Mesenchymal stem cell (in vitro differentiated cells and primary cell): Measurements from ENCODE around the gene C11orf16. TPM values are rescaled to one million over a fixed set of nuclear protein-coding genes. Genes with fewer than 3 reads are reported as not detected.
"Not testable (repeated sequence)": the region's sequence is repeated elsewhere in the genome, so short reads cannot be mapped to it uniquely, and the experiment has no call there.

ENCODE experiments used
- DNase-seq: peaks from one replicate; pipeline ENCODE4 v3.0.0-alpha.2; 2013
- H2AFZ ChIP-seq: one replicate; pipeline ENCODE4 v1.6.1; 2013; ENCODE audit warnings: low read depth, mild to moderate bottlenecking, control low read depth, inconsistent platforms, low read length, moderate library complexity
- H2AK5ac ChIP-seq: 2 replicates; pipeline ENCODE4 v1.6.1; 2013; ENCODE audit warnings: low read length, moderate library complexity, mild to moderate bottlenecking, inconsistent platforms; ENCODE audit not compliant: severe bottlenecking
- H2BK120ac ChIP-seq: one replicate; pipeline ENCODE4 v1.6.1; 2013; ENCODE audit warnings: low read depth, mild to moderate bottlenecking, inconsistent platforms, low read length, moderate library complexity
- H2BK12ac ChIP-seq, 2 experiments: one replicate each; pipeline ENCODE4 v1.6.1; 2013; ENCODE audit warnings: inconsistent platforms in 2 of 2, low read length in 2 of 2, mild to moderate bottlenecking in 2 of 2, moderate library complexity in 2 of 2, control low read depth in 1 of 2
- H2BK15ac ChIP-seq: one replicate; pipeline ENCODE4 v1.6.1; 2013; ENCODE audit warnings: mild to moderate bottlenecking, low read depth, inconsistent platforms; ENCODE audit not compliant: poor library complexity, severe bottlenecking
- H2BK5ac ChIP-seq: 2 replicates; pipeline ENCODE4 v1.6.1; 2013; ENCODE audit warnings: low read depth, mild to moderate bottlenecking, low read length, control low read depth, inconsistent platforms; ENCODE audit not compliant: poor library complexity, severe bottlenecking
- H3K14ac ChIP-seq, 2 experiments: one replicate each; pipeline ENCODE4 v1.6.1; 2013; ENCODE audit warnings: inconsistent platforms in 2 of 2, low read length in 2 of 2, control low read depth in 1 of 2, mild to moderate bottlenecking in 1 of 2, moderate library complexity in 1 of 2
- H3K18ac ChIP-seq, 2 experiments: one replicate each; pipeline ENCODE4 v1.6.1; 2013; ENCODE audit warnings: inconsistent platforms in 2 of 2, low read length in 2 of 2, control low read depth in 1 of 2, low read depth in 1 of 2, mild to moderate bottlenecking in 1 of 2
- H3K23ac ChIP-seq, 2 experiments: one replicate each; pipeline ENCODE4 v1.6.1; 2013; ENCODE audit warnings: inconsistent platforms in 2 of 2, low read length in 2 of 2, mild to moderate bottlenecking in 2 of 2, moderate library complexity in 2 of 2, control low read depth in 1 of 2
- H3K27ac ChIP-seq: 2 replicates; pipeline ENCODE4 v1.5.1; 2013; ENCODE audit warnings: mild to moderate bottlenecking, moderate library complexity, low read length, control low read depth, inconsistent platforms; ENCODE audit not compliant: poor library complexity, severe bottlenecking
- H3K27me3 ChIP-seq, 2 experiments: 2 replicates each; pipeline versions ENCODE4 v1.6.1 to v1.7.0; 2013; ENCODE audit warnings: low read length in 2 of 2, mild to moderate bottlenecking in 2 of 2, moderate library complexity in 2 of 2, control low read depth in 1 of 2, inconsistent platforms in 1 of 2; ENCODE audit not compliant: control insufficient read depth in 1 of 2, insufficient read depth in 1 of 2
- H3K36me3 ChIP-seq, 2 experiments: 2 replicates each; pipeline versions ENCODE4 v1.6.1 to v1.7.0; 2013; ENCODE audit warnings: low read length in 2 of 2, control low read depth in 1 of 2, inconsistent platforms in 1 of 2, low read depth in 1 of 2, mild to moderate bottlenecking in 1 of 2; ENCODE audit not compliant: insufficient read depth in 2 of 2, control insufficient read depth in 1 of 2
- H3K4ac ChIP-seq, 2 experiments: one replicate each; pipeline ENCODE4 v1.6.1; 2013; ENCODE audit warnings: inconsistent platforms in 2 of 2, low read length in 2 of 2, mild to moderate bottlenecking in 2 of 2, moderate library complexity in 2 of 2, control low read depth in 1 of 2, low read depth in 1 of 2
- H3K4me1 ChIP-seq: 2 replicates; pipeline ENCODE4 v1.6.1; 2013; ENCODE audit warnings: low read depth, low read length, control low read depth; ENCODE audit not compliant: control insufficient read depth, insufficient read depth
- H3K4me2 ChIP-seq: 2 replicates; pipeline ENCODE4 v1.6.1; 2013; ENCODE audit warnings: low read length, mild to moderate bottlenecking, inconsistent platforms; ENCODE audit not compliant: poor library complexity, severe bottlenecking
- H3K4me3 ChIP-seq, 2 experiments: 2 replicates each; pipeline versions ENCODE4 v1.5.1 to v1.7.0; 2013; ENCODE audit warnings: low read length in 2 of 2, mild to moderate bottlenecking in 2 of 2, control low read depth in 1 of 2, low read depth in 1 of 2; ENCODE audit not compliant: insufficient read depth in 1 of 2
- H3K79me1 ChIP-seq: replicated peaks from 2 replicates; pipeline ENCODE4 v1.6.1; 2013; ENCODE audit warnings: mild to moderate bottlenecking, control low read depth, low read length, inconsistent platforms; ENCODE audit not compliant: poor library complexity, severe bottlenecking
- H3K9ac ChIP-seq: 2 replicates; pipeline ENCODE4 v1.7.0; 2013; ENCODE audit warnings: mild to moderate bottlenecking, low read length, moderate library complexity
- H3K9me3 ChIP-seq: 2 replicates; pipeline ENCODE4 v1.7.0; 2013; ENCODE audit warnings: mild to moderate bottlenecking, low read length; ENCODE audit not compliant: control insufficient read depth
- H4K8ac ChIP-seq: one replicate; pipeline ENCODE4 v1.6.1; 2013; ENCODE audit warnings: inconsistent platforms, mild to moderate bottlenecking, low read length, moderate library complexity
- H4K91ac ChIP-seq: one replicate; pipeline ENCODE4 v1.6.1; 2013; ENCODE audit warnings: mild to moderate bottlenecking, low read length, inconsistent platforms
- WGBS: methylation state at CpG from one replicate; pipeline ENCODE4 v1.1.7; 2013; ENCODE audit warnings: mixed read lengths; 5-methylcytosine and 5-hydroxymethylcytosine counted together
- polyA plus RNA-seq, 2 experiments: library from polyadenylated mRNA; stranded (reverse); fragments of 200-250 nt; gene quantifications; one replicate each; pipeline ENCODE4 v1.2.3, GENCODE V29; 2013

The C11orf16 gene, protein sequence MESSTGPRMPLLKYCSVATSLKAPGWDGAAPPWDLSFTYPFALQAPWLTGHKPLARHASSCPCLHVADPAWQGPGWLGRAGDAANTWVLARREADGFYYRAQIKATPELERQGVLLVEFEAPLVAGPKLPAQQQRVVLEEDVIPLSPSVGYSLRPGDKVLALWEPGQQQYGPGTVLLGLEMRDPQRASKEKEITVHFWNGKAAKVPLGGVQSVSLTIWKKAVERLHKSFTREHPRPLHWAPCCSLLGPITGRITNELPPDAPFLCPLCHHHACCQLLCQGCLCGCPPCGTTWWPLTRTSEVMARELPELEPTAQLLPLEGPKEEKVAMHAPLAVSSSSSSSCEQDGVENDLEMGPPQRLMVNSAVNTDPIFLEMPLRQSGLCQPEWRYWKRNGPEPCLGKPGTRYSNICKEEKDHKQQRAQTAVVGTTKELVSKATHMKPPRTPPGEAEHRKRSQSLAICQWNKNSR
- polyA plus RNA-seq (2013, experiment 1 of 2), result not detected
- polyA plus RNA-seq (2013, experiment 2 of 2), result not detected

DNA sequence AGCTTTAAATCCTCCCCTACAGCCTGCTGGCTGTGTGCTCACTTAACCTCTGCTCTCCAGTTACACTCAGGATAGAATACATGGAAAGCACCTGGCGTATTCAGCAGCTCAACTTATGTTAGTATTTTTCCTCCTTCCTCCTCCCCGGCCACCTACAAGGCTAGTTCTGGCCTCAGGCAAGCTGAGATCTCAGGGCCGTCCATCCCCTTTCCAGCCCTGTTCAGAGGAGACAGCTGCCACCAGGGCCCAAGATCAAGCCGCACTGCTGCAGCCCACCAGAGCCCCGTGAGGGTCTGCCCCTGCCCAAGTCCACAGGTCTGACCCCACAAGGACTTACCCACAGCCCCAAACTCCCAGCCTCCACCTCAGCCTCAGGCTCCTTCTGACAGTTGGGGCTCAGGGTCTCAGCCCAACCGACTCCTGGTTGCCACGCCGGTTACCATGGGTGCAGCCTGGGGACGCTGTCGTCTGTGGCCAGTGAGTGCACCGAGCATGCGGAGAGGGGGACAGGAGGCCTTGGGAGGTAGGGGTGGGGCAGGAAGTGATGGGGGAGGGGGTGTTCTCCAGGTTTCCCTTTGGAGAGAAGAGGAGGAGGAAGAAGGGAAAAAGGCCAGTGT is at the start of gene C11orf16:
Gene C11orf16 (minus strand): TSS at position 384 of the 617 bp plus-strand sequence. CDS start 639 bp downstream, outside the sequence.
- no peak within 1 kb of the TSS for H3K4me3 ChIP-seq

DNA sequence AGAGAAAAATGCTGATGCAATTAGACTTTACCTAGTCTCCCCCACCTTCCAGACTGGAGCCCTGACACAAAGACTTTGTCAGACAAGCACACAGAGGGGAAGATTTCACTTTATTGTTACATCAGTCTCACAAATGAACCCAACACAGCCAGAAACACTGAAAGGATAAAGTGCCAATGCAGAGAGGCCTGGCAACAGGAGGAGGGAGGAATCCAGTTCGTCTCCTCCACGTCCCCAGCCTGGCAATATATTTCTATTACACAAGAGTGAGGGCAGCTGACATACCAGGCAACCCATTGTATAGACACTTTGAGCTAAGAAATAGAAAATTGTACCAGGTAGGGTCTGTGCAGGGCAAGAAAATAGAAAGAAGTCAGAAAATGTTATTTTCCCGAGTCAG is 47.7 kb upstream of the C11orf16 start:
- Histone ChIP-seq H2AFZ (no peak overlapping the region), H2AK5ac (no peak overlapping the region), H3K27ac (no peak overlapping the region), H3K27me3 (no peaks in the 10 kb centered on the region), H4K91ac (no peak overlapping the region), H3K4me1 (no peaks in the 10 kb centered on the region), H3K4me2 (no peak overlapping the region), H2BK15ac (no peak overlapping the region), H2BK12ac (no peak overlapping the region), H4K8ac (no peak overlapping the region), H3K23ac (no peak overlapping the region), H3K14ac (no peak overlapping the region), H3K9ac (no peak overlapping the region), H3K36me3 (peaks cover 0 to 22% of the 10 kb centered on the region in 2 experiments), H3K79me1 (no peaks in the 10 kb centered on the region), H2BK5ac (no peak overlapping the region), H3K4me3 (no peak overlapping the region), H3K4ac (no peak overlapping the region), H3K9me3 (no peaks in the 10 kb centered on the region), H3K18ac (no peak overlapping the region), H2BK120ac (no peak overlapping the region)
- 72% methylated on average over 2 of the region's 3 CpGs for WGBS
- DNase-seq, result no peak

More for the DNA sequence above, at the start of gene C11orf16:
- Histone ChIP-seq H2AFZ (no peak within 1 kb of the TSS), H3K4me1 (peaks cover 11% of the 10 kb centered on the region), H2BK5ac (peak within 1 kb of the TSS; percentile 23), H3K4ac (peak within 1 kb of the TSS in 1 of 2 experiments; percentile 18), H3K14ac (peak within 1 kb of the TSS in 1 of 2 experiments; percentile 89), H2AK5ac (peak within 1 kb of the TSS; percentile 60), H3K79me1 (no peaks in the 10 kb centered on the region), H3K9ac (no peak within 1 kb of the TSS), H3K27ac (no peak within 1 kb of the TSS), H3K23ac (no peak within 1 kb of the TSS), H3K4me2 (no peak within 1 kb of the TSS), H4K8ac (no peak within 1 kb of the TSS), H4K91ac (peak within 1 kb of the TSS; percentile 84), H2BK120ac (no peak within 1 kb of the TSS), H3K18ac (peak within 1 kb of the TSS; percentile 37 to 68), H3K27me3 (no peaks in the 10 kb centered on the region), H2BK15ac (peak within 1 kb of the TSS; percentile 65), H3K9me3 (no peaks in the 10 kb centered on the region), H2BK12ac (peak within 1 kb of the TSS; percentile 95 to 96), H3K36me3 (no peaks in the 10 kb centered on the region)
- WGBS, result 87% methylated on average over 12 of the region's 12 CpGs
- no peak for DNase-seq

DNA sequence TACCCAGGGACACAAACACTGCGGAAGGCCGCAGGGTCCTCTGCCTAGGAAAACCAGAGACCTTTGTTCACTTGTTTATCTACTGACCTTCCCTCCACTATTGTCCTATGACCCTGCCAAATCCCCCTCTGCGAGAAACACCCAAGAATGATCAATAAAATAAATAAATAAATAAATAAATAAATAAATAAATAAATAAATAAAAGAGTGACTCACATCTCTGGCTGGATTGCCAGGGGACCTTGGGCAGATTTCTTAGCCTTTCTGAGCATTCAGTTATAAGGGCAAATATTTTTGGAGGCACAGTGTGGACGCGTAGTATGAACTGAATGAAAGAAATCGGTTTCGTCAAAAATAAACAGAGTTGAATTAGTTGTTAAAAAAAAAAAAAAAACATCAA is 46.6 kb upstream of the C11orf16 start:
- not testable (repeated sequence) for H3K23ac ChIP-seq, H3K14ac ChIP-seq, H4K8ac ChIP-seq, H3K9ac ChIP-seq, H2AK5ac ChIP-seq, H3K79me1 ChIP-seq, H3K4me2 ChIP-seq, H3K4ac ChIP-seq, H4K91ac ChIP-seq, H2BK12ac ChIP-seq, H2BK120ac ChIP-seq, H2BK5ac ChIP-seq, H3K18ac ChIP-seq, H2BK15ac ChIP-seq, H3K4me1 ChIP-seq, H3K9me3 ChIP-seq, H3K27me3 ChIP-seq, H3K4me3 ChIP-seq, DNase-seq, H2AFZ ChIP-seq, H3K27ac ChIP-seq
- peaks cover 0 to 22% of the 10 kb centered on the region in 2 experiments for H3K36me3 ChIP-seq
- no CpG with 5 or more reads among the region's 7 CpGs for WGBS

DNA sequence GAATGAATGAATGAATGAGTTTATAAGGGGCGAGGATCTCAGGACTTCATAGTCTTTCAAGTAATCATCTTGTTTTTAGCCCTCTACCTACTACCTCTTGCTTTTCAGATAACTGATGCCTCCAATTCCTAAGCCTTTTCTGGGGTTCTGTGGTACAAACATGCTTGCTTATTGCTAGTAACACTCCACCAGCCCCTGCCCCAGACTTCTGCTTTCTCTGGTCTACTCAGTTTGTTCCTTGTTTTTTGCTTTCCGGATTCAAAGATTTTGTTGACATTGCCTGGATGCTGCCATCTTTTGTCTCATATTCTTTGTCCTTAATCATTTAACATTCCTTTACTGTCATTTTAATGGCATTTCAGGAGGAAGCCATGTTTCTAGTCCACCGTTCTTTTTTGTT is 40.4 kb upstream of the C11orf16 start:
- 97% methylated on average over 3 of the region's 3 CpGs for WGBS
- Histone ChIP-seq H4K91ac (no peak overlapping the region), H2BK15ac (no peak overlapping the region), H2AFZ (no peak overlapping the region), H3K27ac (no peak overlapping the region), H3K4ac (no peak overlapping the region), H2BK12ac (no peak overlapping the region), H3K4me1 (no peaks in the 10 kb centered on the region), H4K8ac (no peak overlapping the region), H3K4me2 (no peak overlapping the region), H3K9me3 (no peaks in the 10 kb centered on the region), H3K36me3 (no peaks in the 10 kb centered on the region), H3K18ac (no peak overlapping the region), H2BK5ac (no peak overlapping the region), H2BK120ac (no peak overlapping the region), H3K23ac (no peak overlapping the region), H2AK5ac (no peak overlapping the region), H3K9ac (no peak overlapping the region), H3K27me3 (no peaks in the 10 kb centered on the region), H3K4me3 (no peak overlapping the region), H3K79me1 (no peaks in the 10 kb centered on the region), H3K14ac (no peak overlapping the region)
- no peak for DNase-seq
